CD4-positive, alpha-beta T cell treated with Interleukin-17A for 1 hour (primary cell): ENCODE measurements around the gene MAX.
"Not testable (repeated sequence)": the region's sequence is repeated elsewhere in the genome, so short reads cannot be mapped to it uniquely, and the experiment has no call there.

Source experiments
- DNase-seq: peaks from one replicate; pipeline ENCODE4 v3.0.0-alpha.2; 2020

The MAX gene

GRCh38 chr14:65103150-65103760 lies 938 bp upstream of the MAX start:
- no peak for DNase-seq

GRCh38 chr14:65101631-65102440 lies 481 bp downstream of the MAX start:
- DNase-seq = peak; percentile 63

GRCh38 chr14:65100922-65101541 lies 1.3 kb downstream of the MAX start:
- DNase-seq = peak; percentile 44

GRCh38 chr14:65098586-65098985 lies 3.7 kb downstream of the MAX start:
- DNase-seq = peak; percentile 65

GRCh38 chr14:65096323-65097089 lies 5.8 kb downstream of the MAX start:
- DNase-seq = no peak

- no peak for DNase-seq
Observed at GRCh38 chr14:65095633-65096205, 6.6 kb downstream of the MAX start.

GRCh38 chr14:65092349-65092748 lies 10.0 kb downstream of the MAX start:
- no peak for DNase-seq

GRCh38 chr14:65087835-65088234 lies 14.5 kb downstream of the MAX start:
- DNase-seq = not testable (repeated sequence)

GRCh38 chr14:65086686-65087085 lies 15.6 kb downstream of the MAX start:
- DNase-seq = not testable (repeated sequence)

- no peak for DNase-seq
Observed at GRCh38 chr14:65084554-65085505, 17.5 kb downstream of the MAX start.

GRCh38 chr14:65082930-65083329 lies 19.4 kb downstream of the MAX start:
- no peak for DNase-seq

GRCh38 chr14:65080960-65081747 lies 21.2 kb downstream of the MAX start:
- no peak for DNase-seq

- DNase-seq = no peak
Observed at GRCh38 chr14:65079768-65080167, 22.5 kb downstream of the MAX start.

- DNase-seq = peak; percentile 12
Observed at GRCh38 chr14:65079201-65079600, 23.1 kb downstream of the MAX start.

GRCh38 chr14:65077318-65077717 lies 25.0 kb downstream of the MAX start:
- DNase-seq = no peak

- no peak for DNase-seq
Observed at GRCh38 chr14:65075628-65076325, 26.5 kb downstream of the MAX start.

GRCh38 chr14:65074449-65075150 lies 27.7 kb downstream of the MAX start:
- no peak for DNase-seq

- no peak for DNase-seq
Observed at GRCh38 chr14:65073605-65074201, 28.6 kb downstream of the MAX start.

GRCh38 chr14:65072937-65073336 lies 29.4 kb downstream of the MAX start:
- no peak for DNase-seq
